ENCODE data around the gene ZNF789. TPM values are rescaled to one million over a fixed set of nuclear protein-coding genes. Genes with fewer than 3 reads are reported as not detected.

Gene ZNF789
- total and polyA plus RNA-seq, 2 of the 4 experiments (the other 2 are of a cell fraction): 4.8 to 8.9 TPM

- intact Hi-C loops (cut with micrococcal nuclease): no loop called here
- ATAC-seq (ENCODE audit: low read depth): no peak
- H2AK5ac ChIP-seq (ENCODE audit: low read depth, low read length): no peak overlapping the region
Measured at GRCh38 chr7:99497766-99498545, 25.3 kb downstream of the ZNF789 start.

More at GRCh38 chr7:99497766-99498545, 25.3 kb downstream of the ZNF789 start:
- Histone ChIP-seq H3K79me1 (ENCODE audit: low read depth in 1 of 2, low read length in 2 of 2) (peaks cover 23 to 44% of the 10 kb centered on the region in 2 experiments), H3K9me3 (ENCODE audit: control insufficient read depth, insufficient read depth, low read length) (peaks cover 22% of the 10 kb centered on the region), H4K20me1 (ENCODE audit: insufficient read depth, low read length) (peaks cover 11% of the 10 kb centered on the region; the same call in 1 of the 2 replicates), H3K4me3 (ENCODE audit: insufficient read depth, low read depth, low read length) (peak overlapping the region; percentile 57; the same call in 1 of the 2 replicates), H3K9me1 (ENCODE audit: insufficient read depth, low read length) (0 out of 2 replicates have a peak, but pooled peaks cover 4% of the 10 kb centered on the region), H4K5ac (ENCODE audit: low read depth, low read length) (no peak overlapping the region), H3K9ac (ENCODE audit: low read depth, low read length) (peak overlapping the region; percentile 65; the same call in 1 of the 2 replicates), H2BK15ac (ENCODE audit: low read depth, low read length) (no peak overlapping the region), H4K91ac (ENCODE audit: insufficient read depth, low read depth, low read length) (no peak overlapping the region), H3K4me1 (ENCODE audit: control insufficient read depth, insufficient read depth, low read length) (peaks cover 3% of the 10 kb centered on the region), H2BK120ac (ENCODE audit: low read depth, low read length) (no peak overlapping the region), H3K27me3 (ENCODE audit: control insufficient read depth, insufficient read depth, low read length) (no peaks in the 10 kb centered on the region), H2AK9ac (replicated peaks; ENCODE audit: low read depth, low read length, poor library complexity) (no peak overlapping the region), H3K4me2 (ENCODE audit: low read depth, low read length) (peak overlapping the region; percentile 100), H3K27ac (ENCODE audit: insufficient read depth, low read length) (no peak overlapping the region), H2BK5ac (ENCODE audit: low read depth, low read length, poor library complexity, severe bottlenecking) (no peak overlapping the region), H3K36me3 (ENCODE audit: control insufficient read depth, insufficient read depth, low read length) (peaks cover 30% of the 10 kb centered on the region), H2BK20ac (ENCODE audit: low read depth, low read length) (no peak overlapping the region), H3K23ac (ENCODE audit: low read depth, low read length) (no peak overlapping the region), H3K4ac (ENCODE audit: low read depth, low read length) (no peak overlapping the region), H3K56ac (ENCODE audit: extremely low read depth, insufficient read depth, low read length) (no peak overlapping the region), H3K18ac (ENCODE audit: low read depth, low read length) (no peak overlapping the region), H4K8ac (ENCODE audit: low read depth in 2 of 2, low read length in 2 of 2) (no peak overlapping the region), H3K14ac (replicated peaks; ENCODE audit: low read depth, low read length) (no peak overlapping the region), H2AFZ (replicated peaks; ENCODE audit: low read length, poor library complexity) (no peak overlapping the region)
- in situ Hi-C loops (cut with MboI; ENCODE audit: low sequenced_read_pairs) (no loop called here), dilution Hi-C loops (cut with HindIII; ENCODE audit: low sequenced_read_pairs, unreplicated experiment) (no loop called here)
- POLR2A ChIA-PET (ENCODE audit: unreplicated experiment): interaction anchor here (0.5 kb wide), 1 partner anchor 9 kb away, joined by 3 read pairs; no protein-coding TSS in a partner anchor
- no CpG with 5 or more reads among the region's 6 CpGs for WGBS, 2 experiments (ENCODE audit: extremely low coverage in 2 of 2, insufficient read length in 1 of 2)
- CTCF ChIA-PET: no interaction called here
- DNase-seq: no peak
- TF ChIP-seq RAD21 (IDR thresholded peaks at IDR 0.05; ENCODE audit: low read length): no peak
- no peak for TF ChIP-seq CTCF (conservative IDR thresholded peaks at IDR 0.05; ENCODE audit: low read depth, low read length)
- no peak for TF ChIP-seq RFX5 (IDR thresholded peaks at IDR 0.05; ENCODE audit: low read depth, low read length)
- TF ChIP-seq NFE2L2 (IDR thresholded peaks at IDR 0.05; ENCODE audit: low read depth, low read length): no peak
- BruUV-seq (replicated peaks): no TSS peak
